H9 (cell line): ENCODE data around the gene PLXNB1. TPM values are rescaled to one million over a fixed set of nuclear protein-coding genes. Genes with fewer than 3 reads are reported as not detected.

Experiments used
- DNase-seq: peaks from one replicate; pipeline ENCODE4 v3.0.0-alpha.2; 2017
- H2AFZ ChIP-seq: one replicate; pipeline ENCODE4 v1.6.1; 2013; ENCODE audit warnings: mild to moderate bottlenecking, low read length, control low read depth, moderate library complexity
- H2AK5ac ChIP-seq: 2 replicates; pipeline ENCODE4 v1.6.1; 2013; ENCODE audit warnings: low read length, control low read depth, mixed read lengths; ENCODE audit not compliant: insufficient read length
- H2BK120ac ChIP-seq: one replicate; pipeline ENCODE4 v1.6.1; 2013; ENCODE audit warnings: low read depth, mild to moderate bottlenecking, low read length, control low read depth, inconsistent platforms; ENCODE audit not compliant: poor library complexity, severe bottlenecking
- H2BK12ac ChIP-seq: 2 replicates; pipeline ENCODE4 v1.6.1; 2013; ENCODE audit warnings: low read length, control low read depth, mixed read lengths, low read depth; ENCODE audit not compliant: insufficient read length
- H2BK15ac ChIP-seq: 2 replicates; pipeline ENCODE4 v1.6.1; 2013; ENCODE audit warnings: low read depth, low read length, control low read depth
- H2BK20ac ChIP-seq: one replicate; pipeline ENCODE4 v1.6.1; 2013; ENCODE audit warnings: low read depth, mild to moderate bottlenecking, low read length, control low read depth, inconsistent platforms; ENCODE audit not compliant: poor library complexity, severe bottlenecking
- H2BK5ac ChIP-seq: 2 replicates; pipeline ENCODE4 v1.6.1; 2013; ENCODE audit warnings: low read length, control low read depth, mixed read lengths; ENCODE audit not compliant: insufficient read length
- H3K14ac ChIP-seq: 2 replicates; pipeline ENCODE4 v1.6.1; 2013; ENCODE audit warnings: low read length, control low read depth; ENCODE audit not compliant: insufficient read depth
- H3K18ac ChIP-seq: 2 replicates; pipeline ENCODE4 v1.6.1; 2013; ENCODE audit warnings: low read depth, mild to moderate bottlenecking, mixed read lengths, low read length, control low read depth; ENCODE audit not compliant: insufficient read length
- H3K23ac ChIP-seq: 2 replicates; pipeline ENCODE4 v1.6.1; 2013; ENCODE audit warnings: low read length, control low read depth, mixed read lengths, low read depth; ENCODE audit not compliant: insufficient read length
- H3K23me2 ChIP-seq: 2 replicates; pipeline ENCODE4 v1.6.1; 2013; ENCODE audit warnings: low read depth, mild to moderate bottlenecking, mixed read lengths, low read length, control low read depth; ENCODE audit not compliant: insufficient read length, poor library complexity, severe bottlenecking
- H3K27ac ChIP-seq: 2 replicates; pipeline ENCODE4 v1.5.1; 2013; ENCODE audit warnings: low read length, control low read depth, mixed read lengths, low read depth; ENCODE audit not compliant: insufficient read length
- H3K27me3 ChIP-seq: 2 replicates; pipeline ENCODE4 v1.6.1; 2013; ENCODE audit warnings: low read length, control low read depth, inconsistent platforms; ENCODE audit not compliant: insufficient read depth
- H3K4ac ChIP-seq: 2 replicates; pipeline ENCODE4 v1.6.1; 2013; ENCODE audit warnings: low read depth, mild to moderate bottlenecking, control low read depth, inconsistent platforms, low read length, moderate library complexity
- H3K4me1 ChIP-seq: 2 replicates; pipeline ENCODE4 v1.6.1; 2013; ENCODE audit warnings: low read length, control low read depth, inconsistent platforms; ENCODE audit not compliant: insufficient read depth
- H3K4me2 ChIP-seq: 2 replicates; pipeline ENCODE4 v1.6.1; 2013; ENCODE audit warnings: low read length, control low read depth, mixed read lengths; ENCODE audit not compliant: insufficient read length, insufficient read depth
- H3K56ac ChIP-seq: 2 replicates; pipeline ENCODE4 v1.6.1; 2013; ENCODE audit warnings: low read depth, mild to moderate bottlenecking, mixed read lengths, low read length, control low read depth; ENCODE audit not compliant: insufficient read length
- H3K79me1 ChIP-seq: 2 replicates; pipeline ENCODE4 v1.6.1; 2013; ENCODE audit warnings: low read depth, mild to moderate bottlenecking, moderate library complexity, low read length, control low read depth, inconsistent platforms; ENCODE audit not compliant: insufficient read depth, poor library complexity, severe bottlenecking
- H3K79me2 ChIP-seq: 2 replicates; pipeline ENCODE4 v1.6.1; 2013; ENCODE audit warnings: low read length, control low read depth, inconsistent platforms; ENCODE audit not compliant: insufficient read depth
- H3K9ac ChIP-seq: 2 replicates; pipeline ENCODE4 v1.6.1; 2013; ENCODE audit warnings: low read length, control low read depth, mixed read lengths; ENCODE audit not compliant: insufficient read length; ENCODE audit errors: extremely low read depth
- H3K9me3 ChIP-seq: one replicate; pipeline ENCODE4 v1.6.1; 2013; ENCODE audit warnings: low read depth, low read length, inconsistent platforms; ENCODE audit not compliant: control insufficient read depth
- H3T11ph ChIP-seq: one replicate; pipeline ENCODE4 v1.6.1; 2013; ENCODE audit warnings: mild to moderate bottlenecking, low read length, control low read depth, inconsistent platforms
- H4K20me1 ChIP-seq: one replicate; pipeline ENCODE4 v1.6.1; 2013; ENCODE audit not compliant: control insufficient read depth, insufficient read length, insufficient read depth
- H4K5ac ChIP-seq: 2 replicates; pipeline ENCODE4 v1.6.1; 2013; ENCODE audit warnings: low read depth, mild to moderate bottlenecking, mixed read lengths, low read length, control low read depth; ENCODE audit not compliant: insufficient read length
- H4K8ac ChIP-seq: replicated peaks from 2 replicates; pipeline ENCODE4 v1.6.1; 2013; ENCODE audit warnings: low read length, control low read depth, mixed read lengths, low read depth; ENCODE audit not compliant: insufficient read length
- H4K91ac ChIP-seq: 2 replicates; pipeline ENCODE4 v1.6.1; 2013; ENCODE audit warnings: low read depth, mild to moderate bottlenecking, moderate library complexity, mixed read lengths, low read length, control low read depth; ENCODE audit not compliant: insufficient read length
- H3K27ac Mint-ChIP-seq, 3 experiments: 2 replicates in 2 of 3; 3 replicates in 1 of 3; pipeline ENCODE4 v1.8.0; 2020 to 2021; ENCODE audit warnings: mixed read lengths in 3 of 3, mild to moderate bottlenecking in 1 of 3, moderate library complexity in 1 of 3
- H3K27me3 Mint-ChIP-seq: 2 replicates; pipeline ENCODE4 v1.8.0; 2021; ENCODE audit warnings: low read depth, mild to moderate bottlenecking, moderate library complexity, mixed read lengths
- H3K36me3 Mint-ChIP-seq, 3 experiments: 2 replicates in 2 of 3; 3 replicates in 1 of 3; pipeline ENCODE4 v1.8.0; 2020 to 2021; ENCODE audit warnings: low read depth in 3 of 3, mixed read lengths in 3 of 3; ENCODE audit not compliant: insufficient read depth in 1 of 3
- H3K4me1 Mint-ChIP-seq, 2 experiments: 2 replicates each; pipeline ENCODE4 v1.8.0; 2020; ENCODE audit warnings: mixed read lengths in 2 of 2
- H3K4me3 Mint-ChIP-seq, 2 experiments: 2 replicates in 1 of 2; 3 replicates in 1 of 2; pipeline ENCODE4 v1.8.0; 2020 to 2021; ENCODE audit warnings: mild to moderate bottlenecking in 2 of 2, mixed read lengths in 2 of 2, moderate library complexity in 1 of 2
- H3K9me3 Mint-ChIP-seq, 2 experiments: 2 replicates in 1 of 2; 3 replicates in 1 of 2; pipeline ENCODE4 v1.8.0; 2020; ENCODE audit warnings: mild to moderate bottlenecking in 2 of 2, mixed read lengths in 2 of 2, moderate library complexity in 1 of 2
- whole genome bisulfite sequencing: extraction: QIAGEN DNeasy Blood & Tissue Kit; methylation state at CpG from one replicate; pipeline ENCODE4 v1.1.7; 2013; ENCODE audit warnings: missing lambda C conversion rate, low lambda C conversion rate, mixed read lengths; ENCODE audit not compliant: insufficient read length; ENCODE audit errors: extremely low coverage; 5-methylcytosine and 5-hydroxymethylcytosine counted together
- total RNA-seq: library from RNA; stranded (reverse); gene quantifications from 2 replicates; pipeline ENCODE4 v1.2.1, GENCODE V29; 2021
- TF ChIP-seq, protein P1 (sequence below): fragments of 200-600 bp; sonication (generic); conservative IDR thresholded peaks from 3 replicates; pipeline ENCODE4 v1.8.0; 2021; ENCODE audit warnings: antibody characterized with exemption, mild to moderate bottlenecking

PLXNB1 gene
- total RNA-seq, 1 experiment from 2014 or later = 184 TPM

- no peak overlapping the region for H3K4me2 ChIP-seq
- no peak overlapping the region for H3K4ac ChIP-seq
- no peak overlapping the region for H2BK20ac ChIP-seq
- no peak overlapping the region for H4K91ac ChIP-seq
- Mint-ChIP-seq H3K4me3 (peak overlapping the region; percentile 84 to 88), H3K4me1 (peaks cover 38 to 42% of the 10 kb centered on the region in 2 experiments), H3K27ac (peak overlapping the region; percentile 81 to 99 (median 98)), H3K27me3 (no peaks in the 10 kb centered on the region; the same call in 1 of the 2 replicates), H3K9me3 (no peaks in the 10 kb centered on the region; a peak in 1 of 5 replicates), H3K36me3 (peaks cover 14 to 16% (median 15%) of the 10 kb centered on the region in 3 experiments)
- peak overlapping the region; percentile 4 for H3K27ac ChIP-seq
- H2BK5ac ChIP-seq = no peak overlapping the region
- no peaks in the 10 kb centered on the region for H3K9me3 ChIP-seq
- TF ChIP-seq, protein P1, sequence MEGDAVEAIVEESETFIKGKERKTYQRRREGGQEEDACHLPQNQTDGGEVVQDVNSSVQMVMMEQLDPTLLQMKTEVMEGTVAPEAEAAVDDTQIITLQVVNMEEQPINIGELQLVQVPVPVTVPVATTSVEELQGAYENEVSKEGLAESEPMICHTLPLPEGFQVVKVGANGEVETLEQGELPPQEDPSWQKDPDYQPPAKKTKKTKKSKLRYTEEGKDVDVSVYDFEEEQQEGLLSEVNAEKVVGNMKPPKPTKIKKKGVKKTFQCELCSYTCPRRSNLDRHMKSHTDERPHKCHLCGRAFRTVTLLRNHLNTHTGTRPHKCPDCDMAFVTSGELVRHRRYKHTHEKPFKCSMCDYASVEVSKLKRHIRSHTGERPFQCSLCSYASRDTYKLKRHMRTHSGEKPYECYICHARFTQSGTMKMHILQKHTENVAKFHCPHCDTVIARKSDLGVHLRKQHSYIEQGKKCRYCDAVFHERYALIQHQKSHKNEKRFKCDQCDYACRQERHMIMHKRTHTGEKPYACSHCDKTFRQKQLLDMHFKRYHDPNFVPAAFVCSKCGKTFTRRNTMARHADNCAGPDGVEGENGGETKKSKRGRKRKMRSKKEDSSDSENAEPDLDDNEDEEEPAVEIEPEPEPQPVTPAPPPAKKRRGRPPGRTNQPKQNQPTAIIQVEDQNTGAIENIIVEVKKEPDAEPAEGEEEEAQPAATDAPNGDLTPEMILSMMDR = no peak
- H4K20me1 ChIP-seq = no peaks in the 10 kb centered on the region
- H3T11ph ChIP-seq = no peak overlapping the region
- no peak overlapping the region for H2AK5ac ChIP-seq
- no peaks in the 10 kb centered on the region for H3K27me3 ChIP-seq
- H2AFZ ChIP-seq = no peak overlapping the region
- H3K14ac ChIP-seq = no peak overlapping the region
- no peak overlapping the region for H2BK12ac ChIP-seq
- H3K9ac ChIP-seq = no peak overlapping the region
- no peak overlapping the region for H4K8ac ChIP-seq
- H3K79me2 ChIP-seq = no peaks in the 10 kb centered on the region; the same call in 1 of the 2 replicates
- H3K56ac ChIP-seq = no peak overlapping the region
- no peak overlapping the region for H3K23ac ChIP-seq
- peaks cover 5% of the 10 kb centered on the region for H3K23me2 ChIP-seq
- peaks cover 7% of the 10 kb centered on the region; the same call in 1 of the 2 replicates for H3K4me1 ChIP-seq
- H2BK15ac ChIP-seq = no peak overlapping the region
- no CpG with 5 or more reads among the region's 5 CpGs for WGBS
- no peak overlapping the region for H2BK120ac ChIP-seq
- no peak for DNase-seq
- H3K79me1 ChIP-seq = no peaks in the 10 kb centered on the region
- no peak overlapping the region for H3K18ac ChIP-seq
- H4K5ac ChIP-seq = no peak overlapping the region
Observed at GRCh38 chr3:48473617-48473952, 43.7 kb upstream of the PLXNB1 start.
